Amniotic stem cell (primary cell): ENCODE measurements around the gene CCDC150.
"Not testable (repeated sequence)": the region's sequence is repeated elsewhere in the genome, so short reads cannot be mapped to it uniquely, and the experiment has no call there.

Experiments
- DNase-seq: peaks from one replicate; lab custom pipeline; 2025; lab: John Stamatoyannopoulos, UW

Gene CCDC150

GRCh38 chr2:196711625-196712024 lies 72.1 kb downstream of the CCDC150 start:
- DNase-seq, result no peak

DNA sequence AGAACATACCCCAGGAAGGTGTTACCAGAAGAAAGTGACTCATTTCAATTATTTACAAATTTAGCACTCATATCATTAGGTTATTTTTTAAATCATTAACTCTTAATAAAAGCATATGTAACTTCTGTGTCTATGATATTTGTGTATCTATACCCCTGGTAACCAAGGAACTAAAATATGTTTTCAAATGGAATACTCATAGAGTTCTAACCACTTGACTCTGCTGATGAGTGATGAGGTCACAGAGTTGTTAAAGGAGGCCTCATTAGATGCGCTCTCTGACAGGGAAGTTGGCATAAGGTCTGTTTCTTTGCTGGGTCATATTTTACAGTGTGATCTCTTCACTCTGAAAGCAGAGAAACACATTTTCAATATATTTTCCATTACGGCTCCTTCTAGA lies 73.4 kb downstream of the CCDC150 start:
- DNase-seq, result no peak

DNA sequence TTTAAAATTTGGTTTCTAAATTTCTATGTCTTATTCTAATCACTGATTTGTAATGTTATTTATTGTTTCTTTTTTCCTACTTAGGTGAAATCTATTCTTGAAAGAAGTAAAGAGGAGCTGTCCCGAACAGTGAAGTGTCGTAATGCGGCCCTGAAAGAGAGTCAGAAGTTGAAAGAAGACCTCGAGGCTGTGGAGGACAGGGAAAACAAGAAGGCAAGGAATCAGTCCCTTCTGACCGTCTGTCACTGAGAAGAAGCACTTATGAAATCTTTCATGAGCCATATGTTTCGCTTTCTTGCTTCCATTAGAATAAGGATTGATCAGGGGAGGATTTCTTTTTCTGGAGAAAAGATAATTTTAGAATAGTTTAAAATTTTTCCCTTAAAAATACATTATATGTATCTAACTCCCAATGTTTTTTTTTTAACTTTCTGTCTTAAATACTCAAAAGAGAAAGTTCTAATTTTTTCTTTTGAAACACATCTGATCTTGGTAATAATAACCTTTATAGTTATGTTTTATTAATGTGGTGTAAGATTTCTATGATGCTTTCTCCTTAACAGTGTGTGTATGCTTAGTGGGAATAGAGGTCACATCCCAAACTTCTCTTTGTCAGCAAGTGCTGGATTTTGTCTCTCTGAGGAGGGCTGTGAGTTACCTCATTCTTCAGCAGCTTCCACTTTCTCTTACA lies 79.0 kb downstream of the CCDC150 start:
- no peak for DNase-seq

DNA sequence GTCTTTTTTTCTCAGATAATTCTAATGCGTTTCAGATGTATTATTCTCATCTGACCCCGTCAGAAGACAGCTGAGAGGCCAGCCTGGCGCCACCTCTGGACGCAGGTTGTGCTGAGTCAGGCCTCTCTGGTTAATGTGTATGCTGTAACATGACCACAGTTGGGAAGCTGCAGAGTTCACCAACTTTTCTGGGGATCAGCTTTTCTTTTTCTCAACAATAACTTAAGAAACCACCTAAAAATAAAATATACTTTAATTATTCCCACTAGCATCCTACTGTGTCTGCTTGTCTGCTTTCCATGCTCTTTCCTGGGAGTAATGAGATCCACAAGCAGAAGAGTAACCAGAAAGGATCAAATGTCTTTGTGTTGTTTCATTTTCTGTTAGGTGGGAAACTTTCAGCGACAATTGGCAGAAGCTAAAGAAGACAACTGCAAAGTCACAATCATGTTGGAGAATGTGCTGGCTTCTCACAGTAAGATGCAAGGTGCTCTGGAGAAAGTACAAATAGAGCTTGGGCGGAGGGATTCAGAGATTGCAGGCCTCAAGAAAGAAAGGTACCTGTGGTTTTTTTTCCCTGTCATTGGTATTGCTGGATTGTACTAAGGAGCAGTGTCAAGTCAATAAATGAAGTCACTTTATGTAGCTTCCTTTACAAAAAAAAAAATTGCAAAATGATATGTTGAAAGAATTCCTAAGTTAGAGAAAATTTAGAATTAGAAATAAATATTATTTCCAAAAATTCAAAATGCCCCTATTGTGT lies 79.8 kb downstream of the CCDC150 start:
- DNase-seq, result peak; percentile 64

DNA sequence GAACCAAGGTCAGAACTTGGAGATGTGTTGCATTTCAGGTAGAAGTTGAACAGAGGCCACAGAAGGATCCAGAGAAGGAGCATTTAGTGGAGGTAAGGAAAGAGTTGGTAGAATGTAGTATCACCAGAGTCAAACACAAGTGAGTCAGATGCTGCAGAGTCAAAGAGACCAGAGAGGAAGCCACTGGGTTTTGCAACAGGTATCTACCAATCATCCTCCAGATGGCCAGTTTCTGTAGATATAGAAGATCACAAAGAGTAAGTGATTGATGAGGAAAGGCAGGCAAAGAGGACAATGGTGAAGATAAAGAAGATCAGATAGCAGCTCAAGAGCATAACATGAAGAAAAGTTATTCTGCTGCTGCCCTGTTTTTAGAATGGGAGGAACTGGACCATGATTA lies 84.1 kb downstream of the CCDC150 start:
- no peak for DNase-seq

DNA sequence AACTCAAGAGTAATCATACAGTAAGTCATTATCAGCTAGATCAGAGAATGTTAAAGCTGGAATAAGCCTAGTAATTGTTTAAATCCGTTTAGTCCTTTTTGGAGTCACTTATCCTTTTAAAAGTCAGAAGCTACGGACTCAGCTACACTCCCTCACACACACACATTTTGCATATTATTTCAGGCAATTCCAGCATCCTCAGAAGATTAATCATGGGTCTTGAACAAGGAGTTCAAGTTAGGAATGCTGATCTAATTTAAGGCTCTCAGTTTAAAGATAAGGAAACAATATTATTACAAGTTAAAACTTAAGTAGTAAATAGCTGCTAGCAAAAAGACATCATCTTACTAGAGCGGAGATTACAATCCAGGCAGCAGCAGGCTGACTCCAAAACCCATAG lies 85.7 kb downstream of the CCDC150 start:
- DNase-seq, result no peak

GRCh38 chr2:196725882-196726281 lies 86.4 kb downstream of the CCDC150 start:
- DNase-seq, result no peak

DNA sequence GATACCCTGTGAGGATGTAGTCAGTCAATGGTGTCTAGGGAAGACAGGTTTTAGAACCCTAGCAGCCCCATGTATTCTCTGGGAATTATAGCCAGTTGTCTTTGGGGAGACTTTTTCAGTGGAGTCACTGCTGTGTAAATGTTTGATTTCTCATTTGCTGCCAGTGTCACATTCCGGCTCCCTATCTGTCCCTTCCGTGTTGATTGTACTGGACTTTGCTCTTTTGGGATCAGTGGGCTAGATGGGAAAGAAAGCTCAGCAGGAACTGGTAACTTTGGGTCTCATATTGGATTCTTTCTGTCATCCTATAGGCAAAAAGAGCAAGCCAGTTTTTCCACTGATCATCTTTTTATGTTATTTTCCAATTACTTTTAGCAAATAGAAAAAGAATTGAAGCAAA lies 89.9 kb downstream of the CCDC150 start:
- no peak for DNase-seq

- DNase-seq, result not testable (repeated sequence)
Measured at GRCh38 chr2:196736646-196737045, 97.1 kb downstream of the CCDC150 start.

GRCh38 chr2:196737046-196737445 lies 97.5 kb downstream of the CCDC150 start:
- no peak for DNase-seq

- no peak for DNase-seq
Measured at GRCh38 chr2:196739031-196739430, 99.5 kb downstream of the CCDC150 start.

DNA sequence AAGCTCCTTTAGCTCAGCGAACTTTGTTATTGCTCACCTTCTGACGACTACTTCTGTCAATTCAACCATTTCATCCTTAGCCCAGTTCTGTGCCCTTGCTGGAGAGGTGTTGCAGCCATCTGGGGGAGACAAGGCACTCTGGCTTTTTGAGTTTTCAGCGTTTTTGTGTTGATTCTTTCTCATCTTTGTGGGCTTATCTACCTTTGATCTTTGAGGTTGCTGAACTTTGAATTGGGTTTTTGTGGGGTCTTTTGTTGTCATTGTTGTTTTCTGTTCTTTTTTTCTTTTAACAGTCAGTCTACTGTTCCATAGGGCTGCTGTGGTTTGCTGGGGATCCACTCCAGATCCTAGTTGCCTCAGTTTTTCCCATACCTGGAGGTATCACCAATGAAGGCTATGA lies 102.7 kb downstream of the CCDC150 start:
- DNase-seq, result no peak

GRCh38 chr2:196742685-196743084 lies 103.2 kb downstream of the CCDC150 start:
- no peak for DNase-seq

- no peak for DNase-seq
Measured at GRCh38 chr2:196743165-196743564, 103.7 kb downstream of the CCDC150 start.

DNA sequence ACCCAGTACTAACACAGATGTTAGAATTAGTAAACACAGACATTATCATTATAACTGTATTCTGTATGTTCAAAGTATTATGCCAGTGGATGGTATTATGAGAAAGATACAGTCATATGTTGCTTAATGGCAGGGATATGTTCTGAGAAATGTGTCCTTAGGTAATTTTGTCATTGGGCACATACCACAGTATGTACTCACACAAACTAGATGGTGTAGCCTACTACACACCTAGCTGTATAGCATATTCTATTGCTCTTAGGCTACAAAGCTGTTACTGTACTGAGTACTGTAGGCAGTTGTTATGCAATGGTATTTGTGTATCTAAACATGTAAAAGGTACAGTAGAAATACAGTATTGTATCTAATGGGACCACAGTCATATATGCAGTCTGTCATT lies 106.2 kb downstream of the CCDC150 start:
- DNase-seq, result no peak

DNA sequence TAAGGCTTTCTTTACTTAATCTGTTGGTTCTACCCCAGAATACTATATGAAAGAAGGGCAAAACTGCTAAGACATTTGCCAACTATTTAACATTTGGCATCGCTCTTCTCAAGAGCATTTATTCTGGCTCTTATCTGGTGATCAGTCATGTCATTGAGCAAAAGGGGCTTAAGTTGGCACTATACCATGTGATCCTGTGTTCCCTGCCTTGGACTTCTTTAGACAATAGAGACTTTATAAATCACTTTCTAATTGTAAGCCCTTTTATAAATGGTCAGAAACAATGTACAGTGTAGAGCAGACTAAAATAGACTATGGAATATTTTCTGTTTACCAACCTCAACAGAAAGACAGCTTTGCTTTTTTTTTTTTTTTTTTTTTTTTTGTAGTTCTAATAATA lies 107.9 kb downstream of the CCDC150 start:
- no peak for DNase-seq

- no peak for DNase-seq
Measured at GRCh38 chr2:196748123-196748522, 108.6 kb downstream of the CCDC150 start.

- no peak for DNase-seq
Measured at GRCh38 chr2:196750291-196750923, 110.9 kb downstream of the CCDC150 start.

DNA sequence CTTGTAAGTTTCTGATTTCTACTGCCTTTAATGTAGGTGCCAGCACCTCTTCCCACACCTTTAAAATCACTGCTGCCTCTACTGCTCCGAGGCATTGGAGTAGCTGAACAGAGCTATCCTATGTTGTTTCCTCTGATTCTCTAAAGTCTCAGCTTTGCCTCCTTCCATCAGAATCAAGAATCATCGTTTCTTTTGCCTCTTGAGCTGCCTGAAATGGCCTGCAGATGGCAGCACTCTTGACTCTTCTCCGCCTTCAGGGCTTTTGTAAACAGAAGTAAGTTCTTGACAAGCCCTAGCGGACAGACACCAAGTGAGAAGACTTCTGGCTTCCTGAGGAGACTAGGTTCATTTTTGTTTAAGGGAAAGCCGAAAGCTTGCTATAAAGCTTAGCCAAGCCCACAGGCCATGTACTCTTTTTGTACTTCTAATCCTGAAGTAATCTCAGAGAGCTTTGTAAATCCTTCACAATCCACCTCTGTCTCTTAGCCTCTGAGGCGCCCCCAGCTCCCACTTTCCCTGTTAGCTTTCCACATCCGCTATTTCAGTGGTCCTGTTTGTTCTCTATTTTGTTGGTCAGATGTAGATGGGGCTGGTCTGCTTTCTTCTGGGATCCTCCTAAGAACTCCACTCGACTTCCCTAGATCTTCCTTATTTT lies 111.6 kb downstream of the CCDC150 start:
- DNase-seq, result peak; percentile 1

DNA sequence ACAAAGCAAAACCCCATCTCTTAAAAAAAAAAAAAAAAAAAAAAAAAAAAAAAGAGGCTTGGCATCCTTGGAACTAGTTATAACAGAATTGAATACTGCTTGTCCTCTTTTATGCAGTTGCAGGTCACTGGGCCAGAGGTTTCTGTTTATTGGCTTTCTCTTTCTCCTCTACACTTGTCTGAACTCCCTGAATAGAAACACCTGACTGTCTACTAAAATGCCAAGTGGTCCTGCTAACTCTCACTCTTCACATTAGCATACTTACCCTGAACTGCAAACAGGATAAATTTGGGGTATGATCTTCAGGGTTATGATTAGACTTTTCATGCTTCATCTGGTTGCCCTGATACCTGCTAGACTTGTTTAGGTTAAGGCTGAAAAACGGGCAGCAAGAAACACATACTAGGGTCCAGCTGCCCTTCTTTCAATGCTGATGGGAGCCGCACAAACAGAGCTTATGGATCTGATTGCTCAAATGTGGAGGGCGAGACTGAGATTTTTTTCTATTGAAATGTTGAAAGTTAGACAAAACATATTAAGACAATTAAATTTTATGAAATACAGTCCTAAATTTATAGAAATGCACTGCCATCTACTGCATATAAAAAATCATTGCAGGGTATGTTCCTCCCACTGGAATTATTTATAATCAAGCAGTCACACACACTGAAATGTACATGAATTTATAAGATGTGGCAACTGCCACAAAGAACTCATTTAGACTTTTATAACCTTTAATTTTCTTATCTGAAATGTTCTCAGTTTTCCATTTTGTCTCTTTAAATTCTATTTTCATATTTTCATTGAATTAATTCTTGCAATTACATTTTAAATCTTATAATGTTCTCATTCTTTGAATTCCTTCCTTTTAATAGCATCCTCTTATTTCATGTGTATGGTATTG lies 119.2 kb downstream of the CCDC150 start:
- DNase-seq, result peak; percentile 14

DNA sequence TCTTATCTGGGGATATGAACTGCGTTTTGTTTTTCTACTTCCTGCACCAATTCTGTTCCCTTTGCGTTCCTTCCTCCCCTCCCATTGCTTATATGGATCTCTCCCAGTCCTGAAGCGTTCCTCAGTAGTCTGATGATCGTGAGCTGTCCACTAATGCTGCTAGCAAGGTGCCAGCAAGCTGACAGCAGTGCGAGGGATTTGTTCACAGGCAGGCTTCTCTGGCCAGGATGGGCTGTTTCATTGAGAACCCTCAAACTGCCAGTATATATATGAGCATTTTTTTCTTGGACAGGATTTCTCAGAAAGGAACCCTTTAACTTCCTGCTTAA lies 119.8 kb downstream of the CCDC150 start:
- DNase-seq, result no peak

DNA sequence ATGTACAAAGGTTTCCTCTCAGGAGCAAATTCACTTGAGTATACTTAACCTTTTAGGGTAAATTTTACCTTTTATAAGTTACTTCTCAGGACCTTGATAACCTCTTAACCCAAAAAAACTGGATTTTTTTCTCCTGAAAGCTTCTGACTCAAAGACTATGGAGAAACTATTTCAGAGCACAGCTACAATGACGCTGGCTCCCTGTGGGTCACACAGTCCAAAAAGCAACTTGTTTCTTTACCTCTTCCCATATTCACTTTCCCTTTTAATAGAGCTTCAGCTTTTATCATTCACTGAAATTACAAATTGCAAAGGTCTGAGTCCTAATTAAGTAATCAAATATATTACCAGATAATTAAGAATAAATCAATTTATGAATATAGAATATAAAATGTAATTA lies 127.6 kb downstream of the CCDC150 start:
- DNase-seq, result no peak
